Vagina (tissue), 2 donors: Measurements from ENCODE around the gene ACOX3.

Experiments used
- POLR2A ChIP-seq, 2 donors: fragments of 450-650 bp; IDR thresholded peaks; one replicate each; pipeline ENCODE4 v1.6.1; 2017; ENCODE audit warnings: antibody characterized with exemption in 2 of 2, mild to moderate bottlenecking in 2 of 2, moderate library complexity in 2 of 2
- TF ChIP-seq, protein P1 (sequence below), 3 experiments: fragments of 450-650 bp in 2 of 3; fragments of 200-600 bp in 1 of 3; sonication (generic) in 1 of 3; IDR thresholded peaks; one replicate each; pipeline ENCODE4 v1.5.1; 2017 to 2019; ENCODE audit warnings: antibody characterized with exemption in 3 of 3, mild to moderate bottlenecking in 2 of 3, moderate library complexity in 2 of 3

DNA sequence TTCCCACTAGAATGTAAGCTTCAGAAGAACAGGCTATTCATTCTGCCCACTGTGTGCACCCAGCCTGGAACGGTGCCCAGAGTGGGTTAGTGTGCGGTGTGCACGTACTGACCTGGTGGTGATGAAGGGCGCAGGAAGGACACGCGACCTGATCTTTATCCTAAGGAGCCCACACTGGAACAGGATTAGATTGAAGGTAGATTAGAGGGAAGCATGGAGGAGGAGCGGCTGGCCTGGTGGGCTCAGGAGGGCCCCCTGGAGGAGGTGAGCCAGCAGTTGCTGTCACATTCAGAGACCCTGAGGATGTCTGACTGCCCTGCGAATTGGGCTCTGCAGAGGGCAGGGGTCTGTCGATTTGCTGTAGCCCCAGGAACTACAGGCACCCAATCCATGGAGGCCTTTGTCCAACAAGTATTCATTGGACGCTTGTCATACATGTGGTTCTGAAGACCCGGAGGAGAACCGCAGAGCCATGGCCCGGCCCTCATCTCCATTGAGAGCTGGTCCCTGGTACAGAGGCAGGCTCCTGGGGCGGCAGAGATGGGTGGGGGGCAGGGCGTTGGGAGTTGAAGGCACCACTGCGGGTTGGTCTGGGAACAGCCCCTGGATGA lies 97.8 kb downstream of the ACOX3 start:
- no peak for TF ChIP-seq POLR2A (IDR thresholded peaks at IDR 0.05)
- TF ChIP-seq, protein P1, sequence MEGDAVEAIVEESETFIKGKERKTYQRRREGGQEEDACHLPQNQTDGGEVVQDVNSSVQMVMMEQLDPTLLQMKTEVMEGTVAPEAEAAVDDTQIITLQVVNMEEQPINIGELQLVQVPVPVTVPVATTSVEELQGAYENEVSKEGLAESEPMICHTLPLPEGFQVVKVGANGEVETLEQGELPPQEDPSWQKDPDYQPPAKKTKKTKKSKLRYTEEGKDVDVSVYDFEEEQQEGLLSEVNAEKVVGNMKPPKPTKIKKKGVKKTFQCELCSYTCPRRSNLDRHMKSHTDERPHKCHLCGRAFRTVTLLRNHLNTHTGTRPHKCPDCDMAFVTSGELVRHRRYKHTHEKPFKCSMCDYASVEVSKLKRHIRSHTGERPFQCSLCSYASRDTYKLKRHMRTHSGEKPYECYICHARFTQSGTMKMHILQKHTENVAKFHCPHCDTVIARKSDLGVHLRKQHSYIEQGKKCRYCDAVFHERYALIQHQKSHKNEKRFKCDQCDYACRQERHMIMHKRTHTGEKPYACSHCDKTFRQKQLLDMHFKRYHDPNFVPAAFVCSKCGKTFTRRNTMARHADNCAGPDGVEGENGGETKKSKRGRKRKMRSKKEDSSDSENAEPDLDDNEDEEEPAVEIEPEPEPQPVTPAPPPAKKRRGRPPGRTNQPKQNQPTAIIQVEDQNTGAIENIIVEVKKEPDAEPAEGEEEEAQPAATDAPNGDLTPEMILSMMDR (IDR thresholded peaks at IDR 0.05) = no peak
